ENCODE data around the gene GTF3C1.

- no peak for TF ChIP-seq EZH2 (IDR thresholded peaks at IDR 0.05; ENCODE audit: low read length, unreplicated experiment)
- no peak for TF ChIP-seq CTCF (conservative IDR thresholded peaks at IDR 0.05; ENCODE audit: low read depth, low read length)
- no peak for TF ChIP-seq EZH2phosphoT487 (IDR thresholded peaks at IDR 0.05; ENCODE audit: borderline replicate concordance, low read length)
These were observed 86.6 kb downstream of the GTF3C1 start for GRCh38 chr16:27462846-27463682.
